OCI-LY1 (cell line): ENCODE data around the gene RAP1B.

Source experiments
- H2AFZ ChIP-seq: fragments of 200-600 bp; sonication (generic), shearing (Covaris generic); 2 replicates; pipeline ENCODE4 v1.6.0; 2014; ENCODE audit warnings: antibody characterized with exemption, mild to moderate bottlenecking, low read length
- H3F3A ChIP-seq: fragments of 200-600 bp; sonication (generic), shearing (Covaris generic); 2 replicates; pipeline ENCODE4 v1.6.0; 2014; ENCODE audit warnings: mild to moderate bottlenecking, antibody characterized with exemption, low read length, moderate library complexity; ENCODE audit not compliant: insufficient read depth
- H3K27ac ChIP-seq: fragments of 200-600 bp; sonication (generic); 2 replicates; pipeline ENCODE4 v1.5.1; 2014; ENCODE audit warnings: low read length, mixed run types, mild to moderate bottlenecking, low read depth; ENCODE audit not compliant: poor library complexity, severe bottlenecking
- H3K27me3 ChIP-seq: fragments of 200-600 bp; sonication (generic); 2 replicates; pipeline ENCODE4 v1.6.0; 2014; ENCODE audit warnings: antibody characterized with exemption, mild to moderate bottlenecking, low read length, moderate library complexity; ENCODE audit not compliant: insufficient read depth
- H3K36me3 ChIP-seq: fragments of 200-600 bp; sonication (generic); 2 replicates; pipeline ENCODE4 v1.6.1; 2014; ENCODE audit warnings: mild to moderate bottlenecking, antibody characterized with exemption, low read length, moderate library complexity, mixed read lengths; ENCODE audit not compliant: insufficient read depth
- H3K4me1 ChIP-seq: fragments of 200-600 bp; sonication (generic); 2 replicates; pipeline ENCODE4 v1.5.1; 2014; ENCODE audit warnings: mild to moderate bottlenecking, low read length, moderate library complexity; ENCODE audit not compliant: insufficient read depth, severe bottlenecking
- H3K4me2 ChIP-seq: fragments of 200-600 bp; sonication (generic), shearing (Covaris generic); 2 replicates; pipeline ENCODE4 v1.6.1; 2014; ENCODE audit warnings: low read length
- H3K4me3 ChIP-seq: fragments of 200-600 bp; sonication (generic); 2 replicates; pipeline ENCODE4 v1.5.1; 2014; ENCODE audit warnings: low read length, low read depth, mild to moderate bottlenecking, mixed read lengths; ENCODE audit not compliant: poor library complexity, severe bottlenecking
- H3K79me2 ChIP-seq: fragments of 200-600 bp; shearing (Covaris generic); 2 replicates; pipeline ENCODE4 v1.6.1; 2016; ENCODE audit warnings: mixed run types, low read length, mixed read lengths; ENCODE audit not compliant: insufficient read depth
- H3K9ac ChIP-seq: fragments of 200-600 bp; sonication (generic), shearing (Covaris generic); 2 replicates; pipeline ENCODE4 v1.6.1; 2014; ENCODE audit warnings: mild to moderate bottlenecking, low read length, mixed read lengths
- H3K9me2 ChIP-seq: fragments of 200-600 bp; sonication (generic), shearing (Covaris generic); 2 replicates; pipeline ENCODE4 v1.6.1; 2014; ENCODE audit warnings: low read depth, mild to moderate bottlenecking, low read length, mixed read lengths
- H3K9me3 ChIP-seq: fragments of 200-600 bp; shearing (Covaris generic); 2 replicates; pipeline ENCODE4 v1.6.1; 2014; ENCODE audit warnings: low read length, mixed read lengths
- H4K20me1 ChIP-seq: fragments of 200-600 bp; sonication (generic), shearing (Covaris generic); 2 replicates; pipeline ENCODE4 v1.6.0; 2016; ENCODE audit warnings: mild to moderate bottlenecking, low read length; ENCODE audit not compliant: insufficient read depth
- CTCF ChIP-seq: fragments of 200-600 bp; sonication (generic), shearing (Covaris generic); IDR thresholded peaks from 2 replicates; pipeline ENCODE4 v1.5.1; 2017; ENCODE audit warnings: mild to moderate bottlenecking, antibody characterized with exemption, low read length, moderate library complexity, mixed read lengths
- EZH2 ChIP-seq: fragments of 200-600 bp; sonication (generic), shearing (Covaris generic); IDR thresholded peaks from 2 replicates; pipeline ENCODE4 v1.8.0; 2017; ENCODE audit warnings: borderline replicate concordance, mixed run types, mild to moderate bottlenecking, antibody characterized with exemption, low read length, moderate library complexity, mixed read lengths

Gene RAP1B

DNA sequence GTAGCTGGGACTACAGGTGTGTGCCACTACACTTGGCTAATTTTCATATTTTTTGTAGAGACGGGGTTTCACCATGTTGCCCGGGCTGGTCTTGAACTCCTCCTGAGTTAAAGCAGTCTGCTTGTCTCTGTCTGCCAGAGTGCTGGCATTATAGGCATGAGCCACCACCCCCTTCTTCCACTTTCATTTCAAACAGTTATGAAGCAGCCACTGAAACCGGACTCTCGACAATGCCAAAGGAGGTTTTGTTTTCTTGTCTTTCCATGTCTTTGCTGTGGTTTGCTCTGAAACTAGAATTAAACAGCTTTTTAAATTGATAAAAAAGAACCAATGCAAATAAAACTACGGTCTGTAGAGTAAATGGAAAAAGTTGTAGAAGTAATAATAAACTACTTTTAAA is 30.4 kb downstream of the RAP1B start:
- no peaks in the 10 kb centered on the region for H4K20me1 ChIP-seq
- H3K9ac ChIP-seq, result peak overlapping the region; percentile 29; the same call in 1 of the 2 replicates
- H3F3A ChIP-seq, result no peaks in the 10 kb centered on the region
- no peaks in the 10 kb centered on the region for H3K27me3 ChIP-seq
- H3K79me2 ChIP-seq, result peaks cover 96% of the 10 kb centered on the region
- H3K4me2 ChIP-seq, result peak overlapping the region; percentile 53
- peaks cover 32% of the 10 kb centered on the region for H3K36me3 ChIP-seq
- H3K9me2 ChIP-seq, result no peaks in the 10 kb centered on the region
- peak overlapping the region; percentile 85 for H3K27ac ChIP-seq
- H3K4me1 ChIP-seq, result peaks cover 57% of the 10 kb centered on the region
- H3K9me3 ChIP-seq, result no peaks in the 10 kb centered on the region
- TF ChIP-seq CTCF, result no peak
- TF ChIP-seq EZH2, result no peak
- peak overlapping the region; percentile 32 for H3K4me3 ChIP-seq
- no peak overlapping the region for H2AFZ ChIP-seq

- H4K20me1 ChIP-seq, result no peaks in the 10 kb centered on the region
- no peak overlapping the region for H3K4me2 ChIP-seq
- peaks cover 50% of the 10 kb centered on the region for H3K36me3 ChIP-seq
These were observed 35.8 kb downstream of the RAP1B start for GRCh38 chr12:68646484-68646883.

GRCh38 chr12:68647507-68647906 is 36.8 kb downstream of the RAP1B start:
- peaks cover 54% of the 10 kb centered on the region for H3K36me3 ChIP-seq
- H3K79me2 ChIP-seq, result peaks cover 68% of the 10 kb centered on the region
- no peaks in the 10 kb centered on the region for H3K9me3 ChIP-seq
- no peaks in the 10 kb centered on the region for H3K4me1 ChIP-seq
- H3K27ac ChIP-seq, result no peak overlapping the region
- H3K27me3 ChIP-seq, result no peaks in the 10 kb centered on the region
- H3K4me3 ChIP-seq, result no peak overlapping the region
- no peaks in the 10 kb centered on the region for H4K20me1 ChIP-seq
- H3K9ac ChIP-seq, result no peak overlapping the region
- no peaks in the 10 kb centered on the region for H3F3A ChIP-seq
- H2AFZ ChIP-seq, result no peak overlapping the region
- H3K4me2 ChIP-seq, result no peak overlapping the region
- H3K9me2 ChIP-seq, result no peaks in the 10 kb centered on the region
- TF ChIP-seq EZH2, result no peak
- TF ChIP-seq CTCF, result no peak

More at GRCh38 chr12:68646484-68646883, 35.8 kb downstream of the RAP1B start:
- H3K9me3 ChIP-seq, result no peaks in the 10 kb centered on the region
- no peak overlapping the region for H2AFZ ChIP-seq
- no peak overlapping the region for H3K27ac ChIP-seq
- no peak overlapping the region for H3K9ac ChIP-seq
- TF ChIP-seq EZH2, result no peak
- no peak for TF ChIP-seq CTCF
- H3K27me3 ChIP-seq, result no peaks in the 10 kb centered on the region
- no peaks in the 10 kb centered on the region for H3K9me2 ChIP-seq
- H3K4me3 ChIP-seq, result no peak overlapping the region
- peaks cover 78% of the 10 kb centered on the region for H3K79me2 ChIP-seq
- H3F3A ChIP-seq, result no peaks in the 10 kb centered on the region
- H3K4me1 ChIP-seq, result peaks cover 5% of the 10 kb centered on the region
